NCI-H526 treated with DMSO at 0.1 percent for 48 hours (cell line): ENCODE results near the gene ADGB.
"Not testable (repeated sequence)": the region's sequence is repeated elsewhere in the genome, so short reads cannot be mapped to it uniquely, and the experiment has no call there.

Source experiments
- DNase-seq: peaks from one replicate; lab custom pipeline; 2025; lab: John Stamatoyannopoulos, UW

ADGB gene

GRCh38 chr6:146815511-146816462 is 217.0 kb downstream of the ADGB start:
- DNase-seq = not testable (repeated sequence)

DNA sequence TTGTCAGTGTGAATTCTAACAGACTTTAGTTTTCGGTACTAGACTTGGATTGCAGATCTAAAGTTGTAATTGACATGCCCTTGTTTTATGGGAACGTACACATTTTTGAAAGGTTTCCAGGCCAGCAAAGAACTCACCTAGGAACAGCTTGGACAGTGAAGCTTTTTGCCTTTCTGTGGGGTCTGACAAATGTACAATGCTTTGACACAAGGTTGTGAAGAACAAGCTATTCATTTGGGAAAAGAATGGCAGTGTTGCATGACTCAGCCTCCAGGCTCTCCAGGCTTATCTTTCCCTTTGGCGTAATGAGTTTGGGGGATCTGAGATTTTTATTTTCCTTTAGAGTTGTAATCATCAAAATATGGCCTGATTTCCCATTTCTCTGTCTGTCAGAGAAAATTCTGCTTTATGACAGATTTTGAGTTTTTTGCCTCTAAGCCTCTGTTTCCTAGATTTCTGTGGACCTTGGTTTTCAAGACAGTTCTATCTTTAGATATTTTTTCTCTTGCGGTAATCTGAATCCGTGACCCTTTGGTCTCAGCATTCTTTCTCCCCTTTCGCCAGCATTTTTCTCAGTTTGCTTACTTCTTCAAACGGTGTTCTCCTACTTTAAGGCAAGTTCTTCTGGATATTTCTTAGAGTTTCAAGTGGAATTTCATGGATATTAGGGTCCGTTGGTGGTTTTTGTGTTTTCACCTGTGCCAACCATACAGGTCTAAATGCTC is 221.0 kb downstream of the ADGB start:
- no peak for DNase-seq

GRCh38 chr6:146827216-146827928 is 228.6 kb downstream of the ADGB start:
- no peak for DNase-seq

- no peak for DNase-seq
Observed at GRCh38 chr6:146829792-146830565, 231.2 kb downstream of the ADGB start.

GRCh38 chr6:146833157-146833556 is 234.4 kb downstream of the ADGB start:
- no peak for DNase-seq

DNA sequence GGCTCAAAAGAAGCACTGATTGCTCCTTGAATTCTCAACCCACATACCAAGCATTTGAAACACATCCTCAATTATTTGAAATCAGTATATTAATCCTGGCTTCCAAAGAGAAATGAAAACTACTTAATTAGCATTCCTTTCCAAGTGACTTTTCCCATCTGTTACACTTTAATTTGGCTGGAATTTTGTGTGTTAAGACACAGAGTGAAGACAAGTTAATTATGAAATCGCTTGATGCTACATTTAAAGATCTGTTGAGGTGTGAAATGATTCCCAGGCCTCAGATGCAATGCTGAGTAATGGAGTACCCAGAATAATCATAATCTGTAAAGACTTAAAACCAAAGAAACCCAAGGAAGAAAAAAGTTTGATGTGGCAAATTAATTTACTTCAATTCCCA is 241.4 kb downstream of the ADGB start:
- no peak for DNase-seq

GRCh38 chr6:146840641-146841040 is 241.9 kb downstream of the ADGB start:
- no peak for DNase-seq

GRCh38 chr6:146847426-146847825 is 248.7 kb downstream of the ADGB start:
- no peak for DNase-seq

- DNase-seq = no peak
Observed at GRCh38 chr6:146850238-146850896, 251.6 kb downstream of the ADGB start.

GRCh38 chr6:146850981-146851380 is 252.2 kb downstream of the ADGB start:
- no peak for DNase-seq

DNA sequence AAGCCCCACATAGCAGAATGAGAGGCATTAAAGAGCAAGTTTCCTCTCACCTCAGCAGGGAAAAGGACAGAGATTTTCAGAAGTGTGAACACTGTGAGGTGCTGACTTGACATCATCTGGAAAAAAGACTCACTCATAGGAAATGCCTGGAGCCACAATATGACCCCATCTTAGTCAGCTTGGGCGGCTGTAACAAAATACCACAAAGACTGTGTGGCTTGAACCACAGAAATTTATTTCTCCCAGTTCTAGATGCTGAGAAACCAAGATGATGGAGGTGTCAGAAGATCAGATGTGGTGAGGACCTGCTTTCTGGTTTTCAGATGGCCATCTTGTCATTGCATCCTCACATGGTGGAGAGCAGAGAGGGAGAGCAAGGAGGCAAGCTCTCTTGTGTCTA is 253.1 kb downstream of the ADGB start:
- DNase-seq = no peak

GRCh38 chr6:146854521-146855255 is 255.9 kb downstream of the ADGB start:
- not testable (repeated sequence) for DNase-seq

DNA sequence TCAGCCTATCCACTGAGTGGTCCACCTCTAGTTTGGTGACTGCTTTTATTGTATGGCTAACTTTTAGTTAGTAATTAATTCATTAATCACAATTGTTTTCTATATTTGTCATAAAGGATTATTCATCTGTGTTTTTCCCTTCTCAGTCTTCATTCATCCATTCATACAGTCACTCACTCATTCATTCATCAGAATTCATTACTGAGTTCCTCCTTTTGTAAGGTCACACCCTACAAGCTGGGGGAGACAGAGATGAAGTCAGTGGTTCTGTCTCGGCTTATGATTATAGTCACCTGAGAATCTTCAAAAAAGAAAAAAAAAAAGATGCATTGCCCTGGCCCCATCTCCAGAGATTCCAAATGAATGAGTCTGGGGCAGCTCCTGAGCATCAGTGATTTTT is 257.1 kb downstream of the ADGB start:
- DNase-seq = no peak

GRCh38 chr6:146856296-146856695 is 257.5 kb downstream of the ADGB start:
- DNase-seq = no peak

GRCh38 chr6:146857180-146857979 is 258.6 kb downstream of the ADGB start:
- peak; percentile 54 for DNase-seq

GRCh38 chr6:146857980-146858347 is 259.2 kb downstream of the ADGB start:
- no peak for DNase-seq

DNA sequence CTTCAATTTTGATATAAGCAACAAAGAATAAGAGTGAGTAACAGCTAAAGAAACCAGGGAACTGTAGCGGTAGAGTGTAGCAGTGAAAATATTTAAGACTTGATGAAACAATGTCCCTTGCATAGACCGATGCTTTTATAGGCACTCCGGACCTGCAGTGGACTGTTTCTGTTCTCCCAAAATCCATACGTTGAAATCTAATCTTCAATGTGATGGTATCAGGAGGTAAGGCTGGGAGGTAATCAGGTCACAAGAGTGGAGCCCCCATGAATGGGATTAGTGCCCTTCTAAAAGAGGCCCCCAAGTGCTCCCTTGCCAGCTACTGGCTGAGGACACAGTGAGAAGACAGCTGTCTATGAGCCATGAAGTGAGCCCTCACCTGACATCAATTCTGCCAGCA is 260.4 kb downstream of the ADGB start:
- no peak for DNase-seq

GRCh38 chr6:146859795-146860495 is 261.2 kb downstream of the ADGB start:
- no peak for DNase-seq

GRCh38 chr6:146860583-146860982 is 261.8 kb downstream of the ADGB start:
- no peak for DNase-seq
